Common myeloid progenitor, CD34-positive (primary cell): Measurements from ENCODE around the gene ZNF839. TPM values are rescaled to one million over a fixed set of nuclear protein-coding genes. Genes with fewer than 3 reads are reported as not detected.
A peak's percentile ranks its signal among the peaks of the same experiment; 100 is the strongest.

ENCODE experiments used
- CTCF ChIA-PET: fragments of 350-600 bp; sonication (Branson Sonifier 250); formaldehyde crosslinking; loops from one replicate; lab custom pipeline; 2021; ENCODE audit warnings: antibody characterized with exemption; lab: Charles Lee
- POLR2A ChIA-PET: fragments of 350-600 bp; sonication (Branson Sonifier 250); formaldehyde crosslinking; loops from one replicate; lab custom pipeline; 2021; ENCODE audit warnings: antibody characterized with exemption; lab: Charles Lee
- DNase-seq, 3 donors: peaks; one replicate each; pipeline versions ENCODE4 v3.0.0 to v3.0.0-alpha.2; 2013
- H3K27ac ChIP-seq, 2 experiments: 1 replicate in 1 of 2; 2 replicates in 1 of 2; pipeline ENCODE4 v1.7.0; 2013; ENCODE audit warnings: inconsistent platforms in 2 of 2, low read length in 2 of 2, mild to moderate bottlenecking in 2 of 2, low read depth in 1 of 2, moderate library complexity in 1 of 2; ENCODE audit not compliant: severe bottlenecking in 2 of 2, insufficient read depth in 1 of 2, poor library complexity in 1 of 2
- H3K27me3 ChIP-seq, 5 experiments: replicated peaks in 2 of 5; 1 replicate in 3 of 5; 2 replicates in 2 of 5; pipeline versions ENCODE4 v1.6.1 to v1.7.0; 2013; ENCODE audit warnings: low read length in 4 of 5, mild to moderate bottlenecking in 2 of 5, moderate library complexity in 2 of 5, inconsistent platforms in 1 of 5; ENCODE audit not compliant: insufficient read depth in 5 of 5, control insufficient read depth in 4 of 5
- H3K36me3 ChIP-seq, 4 experiments: 1 replicate in 2 of 4; 2 replicates in 2 of 4; pipeline versions ENCODE4 v1.6.1 to v1.7.0; 2013; ENCODE audit warnings: low read length in 3 of 4, control low read depth in 1 of 4, mild to moderate bottlenecking in 1 of 4; ENCODE audit not compliant: control insufficient read depth in 4 of 4, insufficient read depth in 4 of 4
- H3K4me1 ChIP-seq, 4 experiments: 1 replicate in 3 of 4; 2 replicates in 1 of 4; pipeline versions ENCODE4 v1.6.1 to v1.7.1; 2013; ENCODE audit warnings: low read length in 3 of 4, mild to moderate bottlenecking in 3 of 4, control low read depth in 1 of 4, inconsistent platforms in 1 of 4, moderate library complexity in 1 of 4; ENCODE audit not compliant: control insufficient read depth in 4 of 4, insufficient read depth in 4 of 4; ENCODE audit errors: control extremely low read depth in 1 of 4
- H3K4me3 ChIP-seq, 7 experiments: 1 replicate in 4 of 7; 2 replicates in 3 of 7; pipeline versions ENCODE4 v1.5.1 to v1.7.0; 2013; ENCODE audit warnings: mild to moderate bottlenecking in 7 of 7, low read length in 6 of 7, moderate library complexity in 6 of 7, inconsistent platforms in 2 of 7, low read depth in 2 of 7, control low read depth in 1 of 7; ENCODE audit not compliant: insufficient read depth in 4 of 7, control insufficient read depth in 1 of 7; ENCODE audit errors: extremely low read depth in 1 of 7
- H3K9me3 ChIP-seq, 5 experiments: 1 replicate in 4 of 5; 2 replicates in 1 of 5; pipeline versions ENCODE4 v1.6.1 to v1.7.1; 2013; ENCODE audit warnings: low read length in 4 of 5, mild to moderate bottlenecking in 2 of 5, inconsistent platforms in 1 of 5, low read depth in 1 of 5, moderate library complexity in 1 of 5; ENCODE audit not compliant: control insufficient read depth in 4 of 5, insufficient read depth in 2 of 5; ENCODE audit errors: control extremely low read depth in 1 of 5
- WGBS: methylation state at CpG from one replicate; pipeline ENCODE4 v1.1.5; 2013; ENCODE audit not compliant: insufficient coverage; 5-methylcytosine and 5-hydroxymethylcytosine counted together
- polyA plus RNA-seq: library from polyadenylated mRNA; unstranded; fragments of 120-200 nt; gene quantifications from one replicate; pipeline ENCODE4 v1.2.1, GENCODE V29; 2013

ZNF839 gene
- 15.1 TPM for polyA plus RNA-seq

GRCh38 chr14:102319351-102320032, at the start of gene ZNF839:
ZNF839 (plus strand) TSS chr14:102319746; CDS start chr14:102319766, 20 bp downstream.
- no peaks in the 10 kb centered on the region for H3K9me3 ChIP-seq
- POLR2A ChIA-PET, result no interaction called here
- under 1% methylated on average over 41 of the region's 71 CpGs for WGBS
- peak within 1 kb of the TSS; percentile 77 to 90 for H3K27ac ChIP-seq
- no peaks in the 10 kb centered on the region for H3K27me3 ChIP-seq
- H3K4me3 ChIP-seq, result peak within 1 kb of the TSS; percentile 71 to 93 (median 90)
- H3K36me3 ChIP-seq, result peaks cover 0 to 5% (median 0%) of the 10 kb centered on the region in 4 experiments
- H3K4me1 ChIP-seq, result peaks cover 0 to 53% (median 41%) of the 10 kb centered on the region in 4 experiments
- CTCF ChIA-PET, result interaction anchor here (0.6 to 2.8 kb wide), 7 partner anchors 9 to 257 kb away, joined by 3 to 7 read pairs (median 3); partner anchors contain the start of gene MOK
- peak; percentile 89 to 94 (median 94) for DNase-seq

GRCh38 chr14:102272392-102272791, 47.2 kb upstream of the ZNF839 start:
- Histone ChIP-seq H3K36me3 (no peaks in the 10 kb centered on the region), H3K27ac (no peak overlapping the region), H3K4me1 (no peaks in the 10 kb centered on the region), H3K9me3 (no peaks in the 10 kb centered on the region), H3K27me3 (no peaks in the 10 kb centered on the region), H3K4me3 (no peak overlapping the region)
- no peak for DNase-seq
- ChIA-PET CTCF (interaction anchor here (0.6 kb wide), 1 partner anchor 381 kb away, joined by 3 read pairs; no protein-coding TSS in a partner anchor), POLR2A (interaction anchor here (0.6 kb wide), 1 partner anchor 19 kb away, joined by 3 read pairs; no protein-coding TSS in a partner anchor)
- WGBS, result no CpG with 5 or more reads among the region's 5 CpGs

GRCh38 chr14:102275866-102276265, 43.7 kb upstream of the ZNF839 start:
- H3K27ac ChIP-seq, result no peak overlapping the region
- ChIA-PET CTCF (interaction anchor here (1.2 kb wide), 1 partner anchor 38 kb away, joined by 3 read pairs; no protein-coding TSS in a partner anchor), POLR2A (no interaction called here)
- no peaks in the 10 kb centered on the region for H3K36me3 ChIP-seq
- no peak for DNase-seq
- H3K27me3 ChIP-seq, result no peaks in the 10 kb centered on the region
- WGBS, result no CpG with 5 or more reads among the region's 7 CpGs
- H3K4me3 ChIP-seq, result no peak overlapping the region
- no peaks in the 10 kb centered on the region for H3K4me1 ChIP-seq
- H3K9me3 ChIP-seq, result no peaks in the 10 kb centered on the region

GRCh38 chr14:102277874-102278630, 41.5 kb upstream of the ZNF839 start:
- ChIA-PET CTCF (no interaction called here), POLR2A (no interaction called here)
- Histone ChIP-seq H3K4me1 (no peaks in the 10 kb centered on the region), H3K27ac (no peak overlapping the region), H3K27me3 (no peaks in the 10 kb centered on the region), H3K4me3 (no peak overlapping the region), H3K9me3 (no peaks in the 10 kb centered on the region), H3K36me3 (no peaks in the 10 kb centered on the region)
- DNase-seq, result no peak
- WGBS, result 98% methylated on average over 5 of the region's 7 CpGs

- no peaks in the 10 kb centered on the region for H3K36me3 ChIP-seq
- H3K27ac ChIP-seq, result no peak overlapping the region
- no peak for DNase-seq
- no peak overlapping the region for H3K4me3 ChIP-seq
- 100% methylated on average over 1 of the region's 6 CpGs for whole genome bisulfite sequencing
- ChIA-PET POLR2A (no interaction called here), CTCF (no interaction called here)
- H3K27me3 ChIP-seq, result no peaks in the 10 kb centered on the region
- H3K4me1 ChIP-seq, result peaks cover 0 to 3% (median 0%) of the 10 kb centered on the region in 4 experiments
- no peaks in the 10 kb centered on the region for H3K9me3 ChIP-seq
These were observed 41.0 kb upstream of the ZNF839 start for GRCh38 chr14:102278631-102278935.

GRCh38 chr14:102279282-102279681, 40.3 kb upstream of the ZNF839 start:
- Histone ChIP-seq H3K4me3 (no peak overlapping the region), H3K27ac (no peak overlapping the region), H3K4me1 (peaks cover 0 to 10% (median 0%) of the 10 kb centered on the region in 4 experiments), H3K27me3 (no peaks in the 10 kb centered on the region), H3K36me3 (no peaks in the 10 kb centered on the region), H3K9me3 (no peaks in the 10 kb centered on the region)
- ChIA-PET POLR2A (no interaction called here), CTCF (no interaction called here)
- 100% methylated on average over 1 of the region's 3 CpGs for WGBS
- DNase-seq, result no peak
